K562 (cell line): ENCODE data around the gene HS3ST3A1.

Experiments used
- CC2D1A ChIP-seq: fragments of 450-650 bp; IDR thresholded peaks from 2 replicates; pipeline ENCODE4 v1.6.1; 2017; ENCODE audit warnings: mild to moderate bottlenecking
- CTCF ChIP-seq, 3 experiments: IDR thresholded peaks in 2 of 3; conservative IDR thresholded peaks in 1 of 3; 2 replicates each; pipeline ENCODE4 v1.5.1; 2011 to 2012; ENCODE audit warnings: low read length in 3 of 3, mild to moderate bottlenecking in 3 of 3, control low read depth in 2 of 3, improper control_type of control experiment in 1 of 3, inconsistent platforms in 1 of 3, low read depth in 1 of 3, mixed read lengths in 1 of 3, moderate library complexity in 1 of 3; ENCODE audit not compliant: insufficient read depth in 2 of 3
- EZH2 ChIP-seq: IDR thresholded peaks from 2 replicates; pipeline ENCODE4 v1.6.1; 2012; ENCODE audit warnings: low read depth, mild to moderate bottlenecking, inconsistent platforms, low read length, borderline replicate concordance
- NFRKB ChIP-seq: fragments of 450-650 bp; IDR thresholded peaks from 2 replicates; pipeline ENCODE4 v1.6.1; 2016; ENCODE audit warnings: low read depth

GRCh38 chr17:13474073-13474800 lies 127.5 kb downstream of the HS3ST3A1 start:
- no peak for TF ChIP-seq NFRKB
- TF ChIP-seq EZH2: no peak
- no peak for TF ChIP-seq CTCF (IDR thresholded peaks at IDR 0.05 in 2 of 3, conservative IDR thresholded peaks at IDR 0.05 in 1 of 3; ENCODE audit: insufficient read depth in 2 of 3, low read depth in 1 of 3, low read length in 3 of 3)
- no peak for TF ChIP-seq CC2D1A
